ENCODE measurements around the gene DHRS13.
A peak's percentile ranks its signal among the peaks of the same experiment; 100 is the strongest.
"Not testable (repeated sequence)": the region's sequence is repeated elsewhere in the genome, so short reads cannot be mapped to it uniquely, and the experiment has no call there.

DHRS13 gene

DNA sequence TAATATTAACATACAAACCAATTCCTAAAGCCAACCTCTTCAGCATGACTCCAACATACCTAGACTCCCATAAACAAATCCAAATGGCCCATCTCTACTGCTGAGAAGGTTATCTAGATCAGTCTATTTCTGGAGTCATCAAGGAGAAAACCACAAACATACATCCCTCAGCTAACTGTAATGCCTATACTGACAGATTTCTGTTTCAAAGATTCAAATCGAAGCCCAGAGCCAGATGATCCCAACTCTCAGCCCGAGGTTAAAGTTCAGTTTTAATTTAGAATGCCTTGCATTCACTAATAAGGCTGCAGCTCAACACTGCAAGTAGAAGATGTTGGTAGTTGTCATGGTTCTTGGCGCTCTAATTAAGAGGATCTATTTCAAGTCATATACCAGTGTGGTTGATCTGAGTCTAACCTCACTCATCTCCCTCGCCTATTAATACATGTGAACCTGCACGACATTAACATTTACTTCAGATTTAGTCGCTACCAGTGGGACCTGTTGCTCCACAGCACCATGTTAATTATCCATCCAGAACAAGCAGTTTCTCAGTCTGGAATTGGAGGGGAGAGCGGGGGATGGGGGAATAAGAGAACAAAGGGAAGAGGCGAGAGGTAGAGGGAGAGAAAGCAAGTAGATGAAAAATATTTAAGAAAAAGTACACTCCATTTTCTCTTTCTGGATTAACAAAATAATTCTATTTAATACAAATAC, 33.0 kb upstream of the DHRS13 start:
- no peak for DNase-seq (ENCODE audit: low read depth)

DNA sequence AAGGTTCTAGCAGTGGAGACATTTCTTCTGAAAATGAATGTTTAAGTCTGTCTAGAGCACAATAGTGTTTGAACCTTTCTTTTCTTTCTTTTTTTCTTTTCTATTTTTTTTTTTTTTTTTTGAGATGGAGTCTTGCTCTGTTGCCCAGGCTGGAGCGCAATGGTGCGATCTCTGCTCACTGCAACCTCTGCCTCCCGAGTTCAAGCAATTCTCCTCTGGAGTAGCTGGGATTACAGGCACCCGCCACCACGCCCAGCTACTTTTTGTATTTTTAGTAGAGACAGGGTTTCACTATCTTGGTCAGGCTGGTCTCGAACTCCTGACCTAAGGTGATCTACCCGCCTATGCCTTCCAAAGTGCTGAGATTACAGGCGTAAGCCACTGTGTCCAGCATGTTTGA, 31.6 kb upstream of the DHRS13 start:
- DNase-seq (ENCODE audit: low read depth), result not testable (repeated sequence)

DNA sequence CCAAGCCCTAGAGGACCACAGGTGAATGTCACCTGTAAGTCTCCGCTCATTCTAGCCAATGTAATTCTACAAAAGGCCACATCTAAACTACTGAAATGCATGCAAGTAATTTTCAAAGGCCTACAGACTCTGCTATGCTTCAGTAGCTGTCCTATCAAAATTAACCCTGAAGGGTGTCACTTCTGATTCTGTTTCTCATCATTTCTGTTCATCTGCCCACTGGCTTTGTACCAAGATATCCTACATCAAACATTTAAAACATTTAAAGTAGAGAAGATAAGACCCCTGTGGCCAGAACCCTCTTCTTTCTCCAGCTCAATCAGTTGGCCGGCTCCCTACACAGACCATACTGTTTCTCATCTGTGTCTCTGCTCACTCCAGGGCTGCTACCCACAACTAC, 26.9 kb upstream of the DHRS13 start:
- no peak for DNase-seq (ENCODE audit: low read depth)

DNA sequence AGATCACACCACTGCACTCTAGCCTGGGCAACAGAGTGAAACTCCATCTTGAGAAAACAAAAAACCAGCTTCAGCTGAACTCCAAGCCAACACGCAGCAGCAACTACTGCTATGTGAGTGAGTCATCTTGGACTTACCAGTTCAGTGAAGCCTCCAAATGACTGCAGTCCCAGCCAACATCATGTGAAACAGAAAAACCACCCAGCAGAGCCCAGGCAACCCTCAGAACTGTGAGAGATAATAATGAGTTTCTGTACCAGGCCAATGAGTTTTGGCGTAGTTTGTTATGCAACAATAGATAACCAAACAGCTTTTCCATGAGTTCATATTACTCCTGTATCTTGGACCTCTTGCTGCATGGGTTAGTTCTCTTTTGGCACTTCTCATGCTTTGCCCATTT, 25.2 kb upstream of the DHRS13 start:
- DNase-seq (ENCODE audit: low read depth), result no peak

DNA sequence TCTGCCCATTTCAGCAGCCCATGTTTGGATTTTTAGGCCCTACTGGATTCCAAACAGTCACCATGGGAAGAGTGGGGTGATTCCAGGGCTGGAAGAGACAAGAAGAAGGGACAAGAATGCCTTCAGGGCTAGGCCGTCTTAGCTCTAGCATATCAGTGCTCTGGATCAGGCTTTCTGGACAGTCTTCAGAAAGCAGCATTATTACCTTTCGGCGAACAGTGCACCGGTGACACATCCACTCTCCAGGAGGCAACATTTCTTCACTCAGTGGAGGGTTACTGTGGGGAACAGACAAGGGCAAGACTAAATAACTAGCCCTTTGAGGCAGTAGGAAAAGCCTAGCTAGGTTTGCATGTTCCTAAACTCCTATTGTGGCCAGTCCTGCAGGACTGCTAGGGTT, 23.9 kb upstream of the DHRS13 start:
- no peak for DNase-seq (ENCODE audit: low read depth)

DNA sequence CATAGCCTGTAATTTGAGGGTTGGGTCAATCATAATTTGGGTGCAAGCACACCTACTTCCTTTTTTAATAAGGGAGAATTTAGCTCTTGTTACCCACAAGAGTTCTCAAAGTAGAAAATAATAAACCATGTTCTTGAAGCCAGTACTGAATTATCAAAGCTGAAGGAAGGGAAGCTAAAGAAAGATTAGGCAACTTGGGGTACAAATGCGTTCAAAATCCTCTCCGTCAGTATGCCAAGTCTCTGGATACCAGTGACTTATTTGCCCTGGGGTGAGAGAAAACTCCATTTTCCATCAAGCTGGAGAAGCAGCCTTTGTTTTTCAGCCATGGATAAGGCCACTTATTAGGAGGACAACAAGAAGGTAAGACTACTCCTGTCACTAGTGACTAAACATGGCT, 23.5 kb upstream of the DHRS13 start:
- no peak for DNase-seq (ENCODE audit: low read depth)

- peak; percentile 45 for DNase-seq (ENCODE audit: low read depth)
These were observed 23.1 kb upstream of the DHRS13 start for GRCh38 chr17:28925912-28926365.

GRCh38 chr17:28920201-28920600, 17.3 kb upstream of the DHRS13 start:
- DNase-seq (ENCODE audit: low read depth), result no peak

GRCh38 chr17:28918295-28918694, 15.4 kb upstream of the DHRS13 start:
- no peak for DNase-seq (ENCODE audit: low read depth)

GRCh38 chr17:28917465-28917864, 14.6 kb upstream of the DHRS13 start:
- DNase-seq (ENCODE audit: low read depth), result no peak

DNA sequence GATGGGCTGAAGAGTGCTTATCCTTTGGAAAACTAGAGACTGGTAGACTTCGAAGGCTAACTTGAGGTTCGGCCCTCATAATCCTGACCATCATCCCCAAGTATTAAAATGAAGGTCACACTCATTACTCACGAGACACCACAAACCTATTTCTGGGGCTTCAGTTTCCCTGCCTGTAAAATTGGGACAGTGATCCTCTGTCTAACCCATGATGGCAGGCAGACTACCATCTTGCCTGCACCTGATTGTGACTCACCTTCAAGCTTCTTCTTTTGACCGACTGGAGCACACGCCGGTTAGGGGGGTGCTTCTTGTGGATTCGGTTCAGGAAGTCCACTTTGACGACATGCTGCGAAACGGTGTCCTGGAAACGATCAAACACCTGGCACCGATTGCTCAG, 14.2 kb upstream of the DHRS13 start:
- DNase-seq (ENCODE audit: low read depth), result no peak

DNA sequence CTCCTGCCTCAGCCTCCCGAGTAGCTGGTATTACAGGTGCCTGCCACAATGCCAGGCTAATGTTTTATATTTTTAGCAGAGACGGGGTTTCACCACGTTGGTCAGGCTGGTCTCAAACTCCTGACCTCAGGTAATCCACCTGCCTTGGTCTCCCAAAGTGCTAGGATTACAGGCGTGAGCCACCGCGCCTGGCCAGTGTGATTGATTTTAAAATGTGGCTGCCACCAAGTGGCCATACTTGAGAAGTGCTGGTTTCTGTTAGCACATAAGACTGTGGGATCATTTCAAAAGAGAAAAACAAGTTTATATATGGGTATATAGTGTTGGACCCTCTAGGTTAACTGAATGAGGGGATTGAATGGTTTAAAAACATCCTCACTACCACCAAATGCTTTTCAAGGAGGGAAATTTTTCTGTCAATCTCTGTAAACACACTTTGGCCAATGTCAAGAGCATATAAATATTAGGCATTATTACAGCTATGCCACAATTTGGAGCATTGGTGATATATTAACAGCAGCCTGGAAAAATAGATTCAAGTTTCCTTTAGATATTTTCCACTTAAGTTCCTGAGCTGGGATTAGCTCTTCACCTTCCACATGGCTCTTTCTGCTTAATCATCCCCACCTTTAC, 13.5 kb upstream of the DHRS13 start:
- no peak for DNase-seq (ENCODE audit: low read depth)

DNA sequence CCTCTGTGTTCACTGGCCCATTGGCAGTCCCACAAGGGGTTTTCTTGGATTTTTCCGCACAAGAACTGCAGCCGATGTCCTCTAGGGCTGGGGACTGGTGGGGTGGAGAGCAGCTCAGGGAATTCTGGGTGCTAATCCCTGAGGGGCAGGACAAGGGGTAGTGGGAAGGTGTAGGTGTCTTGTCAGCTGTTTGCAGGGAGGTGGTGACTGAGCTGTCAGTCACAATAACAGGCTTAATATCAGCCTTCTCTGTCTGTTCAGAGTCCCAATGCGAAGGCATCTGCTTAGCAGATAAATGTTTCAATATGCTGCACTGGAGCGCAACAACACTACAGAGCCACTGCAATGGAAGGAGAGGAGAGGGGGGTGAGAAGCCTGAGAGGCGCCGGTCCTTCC, 10.1 kb upstream of the DHRS13 start:
- no peak for DNase-seq (ENCODE audit: low read depth)

DNA sequence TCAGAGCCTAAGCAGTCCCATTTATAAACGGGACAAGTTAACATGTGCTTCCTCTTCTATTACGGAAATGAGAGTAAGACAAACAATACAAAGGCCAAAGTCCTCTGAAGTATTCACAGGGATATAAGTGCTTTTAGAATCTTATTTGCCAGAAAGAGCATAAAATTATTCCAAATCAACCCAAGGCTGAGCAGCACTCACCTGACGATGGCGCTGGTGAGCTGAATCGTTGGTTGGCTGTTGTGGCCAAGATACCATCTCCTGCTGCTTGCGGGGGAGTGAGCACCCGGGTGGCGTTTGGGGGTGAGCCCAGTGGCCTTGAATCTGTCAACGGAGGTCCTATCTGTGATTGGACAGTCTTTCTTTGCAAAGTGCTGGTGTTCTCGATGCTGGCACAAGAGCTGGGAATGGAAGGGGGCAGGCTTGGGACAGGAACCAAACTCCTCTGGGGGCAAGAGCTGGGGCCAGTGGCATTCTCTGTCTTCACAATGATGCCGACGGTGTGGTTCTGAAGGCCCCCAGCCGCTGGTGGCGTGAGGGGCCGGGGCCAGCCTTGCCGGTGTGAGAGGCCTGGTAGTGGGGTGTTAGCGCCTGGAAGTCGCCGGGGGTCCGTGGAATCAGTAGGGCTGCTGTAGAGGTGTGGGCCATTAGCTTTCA, 9.5 kb upstream of the DHRS13 start:
- DNase-seq (ENCODE audit: low read depth), result no peak

DNA sequence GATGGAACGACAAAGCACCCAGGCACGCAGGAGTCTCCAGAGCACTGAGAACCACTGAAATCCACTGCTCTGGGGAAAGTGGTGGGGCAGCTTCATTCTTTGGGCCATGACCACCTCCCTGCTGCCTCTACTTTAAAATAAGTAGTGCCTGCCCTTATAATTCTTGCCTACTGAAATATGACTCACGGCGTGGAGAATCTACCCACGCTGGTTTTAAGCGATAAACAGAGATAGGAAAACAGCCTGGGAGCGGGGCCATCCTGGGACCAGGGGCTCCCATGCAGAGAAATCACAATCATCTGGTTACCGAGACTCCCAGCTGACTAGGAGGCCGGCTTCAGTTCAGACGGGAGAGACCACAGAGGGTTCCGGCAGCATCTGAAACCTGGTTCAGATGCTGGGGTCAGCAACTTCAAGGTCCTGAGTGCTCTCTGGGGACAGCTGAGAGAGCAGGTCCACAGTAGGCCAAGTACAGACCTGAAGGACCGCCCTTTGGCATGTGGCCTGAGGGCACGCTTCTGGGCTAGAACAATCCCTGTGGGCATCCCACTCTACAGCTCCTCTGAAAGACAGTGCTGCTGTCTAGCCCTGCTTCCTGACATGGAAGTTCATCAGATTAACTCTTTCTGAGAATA, 8.6 kb upstream of the DHRS13 start:
- DNase-seq (ENCODE audit: low read depth), result no peak

DNA sequence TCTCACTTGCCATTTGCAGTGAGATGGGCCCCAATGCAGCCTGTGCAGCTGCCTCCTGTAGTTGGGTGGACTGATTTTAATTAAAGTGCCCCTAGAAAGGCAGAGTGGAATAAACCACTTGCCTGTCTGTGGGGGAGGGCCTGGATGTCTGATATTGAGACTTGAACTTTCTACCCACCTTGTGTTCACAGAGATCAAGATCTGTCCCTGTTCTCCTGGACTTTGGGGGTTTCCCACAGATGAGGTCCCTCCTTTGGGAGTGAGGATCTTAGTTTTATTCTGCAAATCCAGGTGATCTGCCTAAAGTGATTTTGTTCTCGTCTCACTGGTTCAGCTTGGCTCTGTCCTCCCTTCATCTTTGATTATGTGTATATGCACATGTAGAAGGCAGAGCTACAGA, 7.7 kb upstream of the DHRS13 start:
- no peak for DNase-seq (ENCODE audit: low read depth)

DNA sequence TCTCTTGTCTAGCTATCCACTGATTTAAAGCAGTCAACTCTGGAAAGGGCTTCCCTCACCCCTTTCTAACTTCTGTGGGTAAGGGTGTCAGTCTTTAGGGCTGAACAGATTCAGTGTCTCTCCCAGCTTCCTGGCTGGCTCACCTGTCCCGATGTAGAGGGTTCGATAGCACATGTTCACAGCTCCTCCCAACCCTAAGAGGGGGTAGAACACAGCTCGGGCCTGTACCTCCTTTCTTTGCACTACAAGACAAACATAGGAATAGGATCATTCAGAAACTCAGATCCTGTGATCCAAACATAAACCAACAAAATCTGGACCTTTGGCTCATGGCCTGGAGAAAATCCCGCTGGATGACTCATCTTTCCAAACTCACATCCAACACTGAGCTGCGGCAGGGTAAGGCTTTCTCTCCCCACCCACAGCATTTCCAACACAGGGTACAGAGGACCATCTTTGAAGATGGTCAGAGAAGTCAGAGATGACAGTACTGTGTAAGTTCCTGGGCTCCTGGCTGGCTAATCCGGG, 5.8 kb upstream of the DHRS13 start:
- no peak for DNase-seq (ENCODE audit: low read depth)

DNA sequence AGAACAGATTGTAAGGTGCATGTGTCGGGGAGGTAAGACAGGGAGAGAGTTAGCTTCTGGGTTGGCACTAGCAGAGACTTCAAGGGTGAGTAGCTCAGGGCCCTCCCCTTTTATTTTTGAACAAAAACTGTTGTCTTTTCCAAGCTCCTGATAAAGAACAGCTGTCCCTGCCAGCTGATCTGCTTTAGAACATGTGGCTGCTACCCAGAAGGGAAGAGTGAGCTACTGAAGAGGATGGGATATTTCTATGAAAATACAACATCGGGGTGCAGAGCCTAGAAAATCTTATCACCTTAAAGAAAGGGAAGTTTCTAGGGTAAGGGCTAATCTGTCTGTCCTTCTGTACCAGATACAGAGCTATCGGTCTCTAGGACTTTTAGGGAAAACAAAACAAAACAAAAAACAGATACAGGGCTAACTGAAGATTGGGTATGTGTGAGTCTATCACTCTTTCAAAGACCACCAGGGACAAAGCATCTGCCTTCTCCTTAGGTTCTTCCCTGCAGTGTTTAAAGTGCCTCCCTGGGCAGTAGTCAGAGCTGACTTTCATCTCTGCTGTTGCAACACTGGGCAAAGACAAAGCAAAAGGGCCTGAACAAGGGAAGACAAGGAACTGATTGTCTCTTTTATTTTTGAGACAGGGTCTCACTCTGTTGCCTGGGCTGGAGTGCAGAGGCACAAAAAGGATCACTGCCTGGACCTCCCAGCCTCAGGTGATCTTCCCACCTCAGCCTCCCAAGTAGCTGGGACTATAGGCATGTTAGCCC, 5.0 kb upstream of the DHRS13 start:
- no peak for DNase-seq (ENCODE audit: low read depth)

GRCh38 chr17:28906706-28907438, 4.0 kb upstream of the DHRS13 start:
- no peak for DNase-seq (ENCODE audit: low read depth)

GRCh38 chr17:28906276-28906675, 3.4 kb upstream of the DHRS13 start:
- DNase-seq (ENCODE audit: low read depth), result no peak

DNA sequence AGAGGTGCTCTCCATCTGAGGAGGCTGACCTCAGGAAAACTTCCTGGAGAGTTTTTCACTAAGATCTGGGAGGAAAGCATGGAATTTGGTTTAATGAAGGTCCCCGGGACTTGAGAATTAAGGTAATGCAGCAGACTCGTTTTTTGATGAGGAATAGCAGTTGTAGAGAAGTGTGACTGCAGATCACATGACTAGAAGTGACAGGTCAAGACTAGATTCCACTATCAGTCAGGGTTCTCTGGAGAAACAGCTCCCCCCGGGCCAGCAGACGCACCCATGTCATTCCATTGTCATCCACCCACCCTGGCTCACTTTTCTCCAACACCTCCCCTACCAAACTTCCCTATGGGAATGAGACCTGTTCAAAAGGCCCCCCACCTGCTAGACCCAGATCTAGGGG, 1.9 kb upstream of the DHRS13 start:
- DNase-seq (ENCODE audit: low read depth), result no peak
